H9 (cell line): ENCODE measurements around the gene TNFSF18. TPM values are rescaled to one million over a fixed set of nuclear protein-coding genes. Genes with fewer than 3 reads are reported as not detected.

Source experiments
- DNase-seq: peaks from one replicate; pipeline ENCODE4 v3.0.0-alpha.2; 2017
- H2AFZ ChIP-seq: one replicate; pipeline ENCODE4 v1.6.1; 2013; ENCODE audit warnings: mild to moderate bottlenecking, low read length, control low read depth, moderate library complexity
- H2AK5ac ChIP-seq: 2 replicates; pipeline ENCODE4 v1.6.1; 2013; ENCODE audit warnings: low read length, control low read depth, mixed read lengths; ENCODE audit not compliant: insufficient read length
- H2BK120ac ChIP-seq: one replicate; pipeline ENCODE4 v1.6.1; 2013; ENCODE audit warnings: low read depth, mild to moderate bottlenecking, low read length, control low read depth, inconsistent platforms; ENCODE audit not compliant: poor library complexity, severe bottlenecking
- H2BK12ac ChIP-seq: 2 replicates; pipeline ENCODE4 v1.6.1; 2013; ENCODE audit warnings: low read length, control low read depth, mixed read lengths, low read depth; ENCODE audit not compliant: insufficient read length
- H2BK15ac ChIP-seq: 2 replicates; pipeline ENCODE4 v1.6.1; 2013; ENCODE audit warnings: low read depth, low read length, control low read depth
- H2BK20ac ChIP-seq: one replicate; pipeline ENCODE4 v1.6.1; 2013; ENCODE audit warnings: low read depth, mild to moderate bottlenecking, low read length, control low read depth, inconsistent platforms; ENCODE audit not compliant: poor library complexity, severe bottlenecking
- H2BK5ac ChIP-seq: 2 replicates; pipeline ENCODE4 v1.6.1; 2013; ENCODE audit warnings: low read length, control low read depth, mixed read lengths; ENCODE audit not compliant: insufficient read length
- H3K14ac ChIP-seq: 2 replicates; pipeline ENCODE4 v1.6.1; 2013; ENCODE audit warnings: low read length, control low read depth; ENCODE audit not compliant: insufficient read depth
- H3K18ac ChIP-seq: 2 replicates; pipeline ENCODE4 v1.6.1; 2013; ENCODE audit warnings: low read depth, mild to moderate bottlenecking, mixed read lengths, low read length, control low read depth; ENCODE audit not compliant: insufficient read length
- H3K23ac ChIP-seq: 2 replicates; pipeline ENCODE4 v1.6.1; 2013; ENCODE audit warnings: low read length, control low read depth, mixed read lengths, low read depth; ENCODE audit not compliant: insufficient read length
- H3K23me2 ChIP-seq: 2 replicates; pipeline ENCODE4 v1.6.1; 2013; ENCODE audit warnings: low read depth, mild to moderate bottlenecking, mixed read lengths, low read length, control low read depth; ENCODE audit not compliant: insufficient read length, poor library complexity, severe bottlenecking
- H3K27ac ChIP-seq: 2 replicates; pipeline ENCODE4 v1.5.1; 2013; ENCODE audit warnings: low read length, control low read depth, mixed read lengths, low read depth; ENCODE audit not compliant: insufficient read length
- H3K27me3 ChIP-seq: 2 replicates; pipeline ENCODE4 v1.6.1; 2013; ENCODE audit warnings: low read length, control low read depth, inconsistent platforms; ENCODE audit not compliant: insufficient read depth
- H3K4ac ChIP-seq: 2 replicates; pipeline ENCODE4 v1.6.1; 2013; ENCODE audit warnings: low read depth, mild to moderate bottlenecking, control low read depth, inconsistent platforms, low read length, moderate library complexity
- H3K4me1 ChIP-seq: 2 replicates; pipeline ENCODE4 v1.6.1; 2013; ENCODE audit warnings: low read length, control low read depth, inconsistent platforms; ENCODE audit not compliant: insufficient read depth
- H3K4me2 ChIP-seq: 2 replicates; pipeline ENCODE4 v1.6.1; 2013; ENCODE audit warnings: low read length, control low read depth, mixed read lengths; ENCODE audit not compliant: insufficient read length, insufficient read depth
- H3K56ac ChIP-seq: 2 replicates; pipeline ENCODE4 v1.6.1; 2013; ENCODE audit warnings: low read depth, mild to moderate bottlenecking, mixed read lengths, low read length, control low read depth; ENCODE audit not compliant: insufficient read length
- H3K79me1 ChIP-seq: 2 replicates; pipeline ENCODE4 v1.6.1; 2013; ENCODE audit warnings: low read depth, mild to moderate bottlenecking, moderate library complexity, low read length, control low read depth, inconsistent platforms; ENCODE audit not compliant: insufficient read depth, poor library complexity, severe bottlenecking
- H3K79me2 ChIP-seq: 2 replicates; pipeline ENCODE4 v1.6.1; 2013; ENCODE audit warnings: low read length, control low read depth, inconsistent platforms; ENCODE audit not compliant: insufficient read depth
- H3K9ac ChIP-seq: 2 replicates; pipeline ENCODE4 v1.6.1; 2013; ENCODE audit warnings: low read length, control low read depth, mixed read lengths; ENCODE audit not compliant: insufficient read length; ENCODE audit errors: extremely low read depth
- H3K9me3 ChIP-seq: one replicate; pipeline ENCODE4 v1.6.1; 2013; ENCODE audit warnings: low read depth, low read length, inconsistent platforms; ENCODE audit not compliant: control insufficient read depth
- H3T11ph ChIP-seq: one replicate; pipeline ENCODE4 v1.6.1; 2013; ENCODE audit warnings: mild to moderate bottlenecking, low read length, control low read depth, inconsistent platforms
- H4K20me1 ChIP-seq: one replicate; pipeline ENCODE4 v1.6.1; 2013; ENCODE audit not compliant: control insufficient read depth, insufficient read length, insufficient read depth
- H4K5ac ChIP-seq: 2 replicates; pipeline ENCODE4 v1.6.1; 2013; ENCODE audit warnings: low read depth, mild to moderate bottlenecking, mixed read lengths, low read length, control low read depth; ENCODE audit not compliant: insufficient read length
- H4K8ac ChIP-seq: replicated peaks from 2 replicates; pipeline ENCODE4 v1.6.1; 2013; ENCODE audit warnings: low read length, control low read depth, mixed read lengths, low read depth; ENCODE audit not compliant: insufficient read length
- H4K91ac ChIP-seq: 2 replicates; pipeline ENCODE4 v1.6.1; 2013; ENCODE audit warnings: low read depth, mild to moderate bottlenecking, moderate library complexity, mixed read lengths, low read length, control low read depth; ENCODE audit not compliant: insufficient read length
- H3K27ac Mint-ChIP-seq, 3 experiments: 2 replicates in 2 of 3; 3 replicates in 1 of 3; pipeline ENCODE4 v1.8.0; 2020 to 2021; ENCODE audit warnings: mixed read lengths in 3 of 3, mild to moderate bottlenecking in 1 of 3, moderate library complexity in 1 of 3
- H3K27me3 Mint-ChIP-seq: 2 replicates; pipeline ENCODE4 v1.8.0; 2021; ENCODE audit warnings: low read depth, mild to moderate bottlenecking, moderate library complexity, mixed read lengths
- H3K36me3 Mint-ChIP-seq, 3 experiments: 2 replicates in 2 of 3; 3 replicates in 1 of 3; pipeline ENCODE4 v1.8.0; 2020 to 2021; ENCODE audit warnings: low read depth in 3 of 3, mixed read lengths in 3 of 3; ENCODE audit not compliant: insufficient read depth in 1 of 3
- H3K4me1 Mint-ChIP-seq, 2 experiments: 2 replicates each; pipeline ENCODE4 v1.8.0; 2020; ENCODE audit warnings: mixed read lengths in 2 of 2
- H3K4me3 Mint-ChIP-seq, 2 experiments: 2 replicates in 1 of 2; 3 replicates in 1 of 2; pipeline ENCODE4 v1.8.0; 2020 to 2021; ENCODE audit warnings: mild to moderate bottlenecking in 2 of 2, mixed read lengths in 2 of 2, moderate library complexity in 1 of 2
- H3K9me3 Mint-ChIP-seq, 2 experiments: 2 replicates in 1 of 2; 3 replicates in 1 of 2; pipeline ENCODE4 v1.8.0; 2020; ENCODE audit warnings: mild to moderate bottlenecking in 2 of 2, mixed read lengths in 2 of 2, moderate library complexity in 1 of 2
- CTCF ChIP-seq: fragments of 200-600 bp; sonication (generic); conservative IDR thresholded peaks from 3 replicates; pipeline ENCODE4 v1.8.0; 2021; ENCODE audit warnings: antibody characterized with exemption, mild to moderate bottlenecking
- WGBS: extraction: QIAGEN DNeasy Blood & Tissue Kit; methylation state at CpG from one replicate; pipeline ENCODE4 v1.1.7; 2013; ENCODE audit warnings: missing lambda C conversion rate, low lambda C conversion rate, mixed read lengths; ENCODE audit not compliant: insufficient read length; ENCODE audit errors: extremely low coverage; 5-methylcytosine and 5-hydroxymethylcytosine counted together
- total RNA-seq: library from RNA; stranded (reverse); gene quantifications from 2 replicates; pipeline ENCODE4 v1.2.1, GENCODE V29; 2021

Gene TNFSF18
- total RNA-seq, 1 experiment from 2014 or later = not detected

GRCh38 chr1:173056365-173056764, 5.6 kb upstream of the TNFSF18 start:
- WGBS = no CpG with 5 or more reads among the region's 1 CpG
- Mint-ChIP-seq H3K4me3 (no peak overlapping the region), H3K9me3 (no peaks in the 10 kb centered on the region), H3K36me3 (no peaks in the 10 kb centered on the region), H3K4me1 (no peaks in the 10 kb centered on the region), H3K27ac (no peak overlapping the region), H3K27me3 (no peaks in the 10 kb centered on the region)
- no peaks in the 10 kb centered on the region for H4K20me1 ChIP-seq
- no peak overlapping the region for H2BK15ac ChIP-seq
- no peaks in the 10 kb centered on the region for H3K9me3 ChIP-seq
- H2BK12ac ChIP-seq = no peak overlapping the region
- no peak overlapping the region for H2AFZ ChIP-seq
- no peak overlapping the region for H2BK5ac ChIP-seq
- no peak overlapping the region for H2BK20ac ChIP-seq
- H3K27me3 ChIP-seq = no peaks in the 10 kb centered on the region
- no peaks in the 10 kb centered on the region for H3K4me1 ChIP-seq
- no peak overlapping the region for H3K4me2 ChIP-seq
- no peak overlapping the region for H3K56ac ChIP-seq
- DNase-seq = no peak
- H3K23ac ChIP-seq = no peak overlapping the region
- no peak overlapping the region for H3K14ac ChIP-seq
- H3K9ac ChIP-seq = no peak overlapping the region
- H3K23me2 ChIP-seq = no peaks in the 10 kb centered on the region
- H3K79me2 ChIP-seq = no peaks in the 10 kb centered on the region
- no peak overlapping the region for H2BK120ac ChIP-seq
- no peak overlapping the region for H2AK5ac ChIP-seq
- no peak overlapping the region for H3K4ac ChIP-seq
- no peaks in the 10 kb centered on the region for H3K79me1 ChIP-seq
- H4K91ac ChIP-seq = no peak overlapping the region
- no peak for TF ChIP-seq CTCF
- no peak overlapping the region for H3T11ph ChIP-seq
- H4K8ac ChIP-seq = no peak overlapping the region
- H3K18ac ChIP-seq = no peak overlapping the region
- H3K27ac ChIP-seq = no peak overlapping the region
- no peak overlapping the region for H4K5ac ChIP-seq
